ENCODE measurements around the gene ADAP1.
"Not testable (repeated sequence)": the region's sequence is repeated elsewhere in the genome, so short reads cannot be mapped to it uniquely, and the experiment has no call there.

Gene ADAP1

DNA sequence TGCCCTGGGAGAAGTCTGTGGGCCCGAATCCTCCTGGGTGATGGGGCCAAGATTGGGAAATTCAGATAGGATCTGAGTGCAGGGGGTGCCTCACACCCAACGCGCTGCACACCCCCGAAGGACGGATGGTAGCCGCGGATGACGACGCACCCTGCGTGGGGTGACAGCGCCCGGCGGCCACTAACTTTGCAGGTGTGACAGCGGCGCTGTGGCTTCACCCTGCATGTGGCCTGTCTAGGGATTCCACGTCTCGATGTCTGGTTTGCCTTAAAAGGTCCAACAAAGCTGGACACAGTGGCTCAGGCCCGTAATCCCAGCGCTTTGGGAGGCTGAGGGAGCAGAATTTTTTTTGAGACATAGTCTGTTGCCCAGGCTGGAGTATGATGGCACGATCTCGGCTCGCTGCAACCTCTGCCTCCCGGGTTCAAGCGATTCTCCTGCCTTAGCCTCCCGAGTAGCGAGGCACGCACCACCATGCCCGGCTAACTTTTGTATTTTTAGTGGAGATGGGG, 18.6 kb downstream of the ADAP1 start:
- DNase-seq = no peak

DNA sequence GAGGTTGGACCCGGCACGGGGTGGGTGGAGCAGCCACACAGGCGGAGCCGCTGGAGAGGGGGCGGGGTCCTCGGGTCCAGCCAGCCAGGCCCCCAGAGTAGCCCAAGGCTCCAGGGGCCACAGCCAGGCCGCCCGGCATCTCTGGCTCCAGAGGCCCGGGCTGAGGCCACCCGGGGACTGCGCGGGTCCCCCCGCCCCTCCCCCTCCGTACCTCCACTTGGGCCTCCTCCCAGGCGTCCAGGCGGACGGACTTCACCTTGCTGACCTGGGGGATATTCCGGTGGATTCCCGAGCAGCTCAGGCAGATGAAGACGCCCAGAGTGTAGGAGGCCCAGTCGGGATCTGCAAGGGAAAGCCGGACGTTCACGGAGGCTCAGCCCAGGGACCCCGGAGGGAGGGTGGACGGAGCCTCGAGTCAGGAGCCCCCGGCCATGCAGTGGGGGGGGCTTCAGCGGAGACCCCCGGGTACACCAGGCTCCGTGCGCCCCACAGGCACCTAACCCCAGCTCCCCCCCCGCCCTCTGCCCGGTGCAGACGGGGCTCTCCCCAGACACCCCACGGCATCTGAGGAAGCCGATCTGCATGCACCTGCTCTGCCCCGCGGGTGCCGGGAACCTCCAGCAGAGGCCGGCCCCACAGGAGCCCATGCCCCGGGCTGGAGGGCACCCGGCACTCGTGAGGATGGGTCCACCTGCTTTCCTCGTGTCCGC, 19.2 kb downstream of the ADAP1 start:
- no peak for DNase-seq

DNA sequence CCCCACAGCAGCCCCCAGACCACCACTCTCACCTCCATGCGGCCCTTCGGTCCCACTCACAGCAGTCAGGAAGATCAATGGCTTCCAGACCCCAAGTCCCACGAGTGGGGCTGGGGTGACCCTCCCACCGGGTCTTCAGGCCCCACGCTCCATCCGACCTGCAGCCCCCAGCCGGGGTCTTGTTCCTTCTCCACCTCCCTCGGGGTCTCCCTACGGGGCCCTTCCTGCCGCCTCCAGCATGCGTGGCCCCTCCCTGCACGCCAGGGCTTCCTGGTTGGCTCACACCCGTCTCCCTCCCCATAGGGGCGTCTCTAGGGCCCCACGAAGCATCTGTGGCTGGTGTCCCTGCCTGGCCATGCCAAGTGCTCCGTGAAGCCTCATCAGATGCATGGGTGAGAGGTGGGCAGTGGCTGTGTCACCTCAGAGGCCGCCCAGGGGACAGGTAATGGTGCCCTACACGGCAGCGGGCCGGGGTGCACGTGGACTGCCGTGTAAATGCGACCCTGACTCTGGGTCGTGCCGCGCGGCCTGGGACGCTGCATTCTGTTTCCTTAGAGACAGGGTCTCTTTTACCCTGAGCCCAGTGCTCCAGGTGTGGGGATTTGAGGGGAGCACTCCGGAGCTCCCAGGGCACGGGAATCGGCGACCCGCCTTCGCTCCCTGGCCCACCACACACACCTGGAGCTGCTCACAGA, 19.9 kb downstream of the ADAP1 start:
- no peak for DNase-seq

DNA sequence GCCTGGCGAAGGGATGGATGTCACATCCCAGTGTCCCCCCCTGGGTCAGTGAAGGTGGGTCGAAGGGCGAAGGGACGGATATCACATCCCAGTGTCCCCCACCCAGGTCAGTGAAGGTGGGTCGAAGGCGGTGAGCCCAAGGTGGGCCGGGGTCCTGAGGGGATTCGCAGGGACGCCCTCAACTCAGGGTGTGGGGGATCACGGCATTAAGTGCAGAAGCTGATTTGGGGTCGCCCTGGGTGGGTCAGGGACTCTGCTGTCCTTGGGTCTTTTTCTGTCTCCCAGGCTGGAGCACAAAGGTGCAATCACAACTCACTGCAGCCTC, 21.9 kb downstream of the ADAP1 start:
- no peak for DNase-seq

DNA sequence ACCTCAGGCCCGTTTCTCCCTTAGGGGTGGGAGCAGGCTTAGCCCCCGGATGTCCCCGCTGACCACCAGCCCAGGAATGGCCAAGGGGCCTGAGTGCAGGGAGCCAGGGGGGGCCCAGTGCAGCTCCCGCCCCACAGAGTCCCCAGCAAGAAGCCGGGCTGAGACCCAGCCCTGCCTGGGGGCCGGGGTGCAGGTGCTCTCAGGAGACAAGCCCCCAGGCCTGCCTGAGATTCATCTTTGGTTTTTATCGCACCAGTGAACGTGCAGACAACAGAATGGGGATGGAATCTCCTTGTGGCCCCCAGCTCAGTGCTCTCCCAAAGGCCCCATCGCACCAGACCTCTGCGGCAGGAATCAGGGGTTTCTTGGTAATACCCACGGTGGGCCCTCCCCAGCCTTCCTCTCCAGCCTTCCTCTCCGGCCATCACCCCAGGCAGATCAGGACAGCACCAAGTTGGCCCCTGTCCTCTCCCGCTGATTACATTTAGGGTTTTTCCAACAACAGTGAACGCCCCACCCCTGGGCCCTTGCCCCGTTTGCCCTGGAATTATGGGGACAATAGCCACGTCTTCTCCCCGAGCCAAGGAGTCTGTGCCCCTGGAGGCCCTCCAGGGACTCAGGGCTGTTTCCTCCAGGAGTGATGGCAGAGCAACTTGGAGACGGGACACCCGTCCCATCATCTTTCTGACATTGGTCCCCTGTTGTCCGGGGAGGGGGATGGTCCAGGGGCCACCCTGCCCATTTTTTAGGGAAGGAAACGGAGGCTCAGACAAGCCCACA, 22.4 kb downstream of the ADAP1 start:
- no peak for DNase-seq

DNA sequence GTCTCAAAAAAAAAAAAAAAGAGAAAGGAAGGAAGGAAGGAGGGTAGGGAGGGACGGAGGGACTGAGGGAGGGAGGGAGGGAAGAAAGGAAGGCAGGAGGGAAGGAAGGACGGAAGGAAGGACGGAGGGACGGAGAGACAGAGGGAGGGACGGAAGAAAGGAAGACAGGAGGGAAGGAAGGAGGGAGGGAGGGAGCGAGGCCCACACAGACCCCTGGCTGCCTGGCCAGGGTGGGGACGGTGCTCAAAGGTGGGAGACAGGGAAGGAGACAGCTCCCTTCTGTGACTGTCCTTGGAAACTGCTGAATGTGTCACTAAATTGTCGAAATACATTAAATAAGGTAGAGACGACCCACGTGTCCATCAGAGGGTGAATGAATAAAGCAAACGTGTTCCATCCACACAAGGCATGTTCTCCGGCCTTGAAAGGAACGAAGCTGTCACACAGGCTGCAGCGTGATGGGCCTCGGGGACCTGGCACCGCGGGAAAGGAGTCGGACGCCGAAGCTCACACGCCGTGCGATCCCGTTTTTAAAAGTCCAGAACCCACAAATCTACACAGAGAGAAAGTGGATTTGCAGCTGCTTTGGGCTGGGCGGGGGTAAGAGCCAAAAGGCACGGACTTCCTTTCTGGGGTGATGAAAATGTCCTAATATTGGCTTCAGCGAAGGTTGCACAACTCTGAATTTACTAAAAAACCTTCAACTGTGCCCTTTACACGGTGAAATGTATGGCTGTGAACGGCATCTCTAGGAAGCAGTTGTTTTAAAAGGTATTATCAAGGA, 23.3 kb downstream of the ADAP1 start:
- no peak for DNase-seq

DNA sequence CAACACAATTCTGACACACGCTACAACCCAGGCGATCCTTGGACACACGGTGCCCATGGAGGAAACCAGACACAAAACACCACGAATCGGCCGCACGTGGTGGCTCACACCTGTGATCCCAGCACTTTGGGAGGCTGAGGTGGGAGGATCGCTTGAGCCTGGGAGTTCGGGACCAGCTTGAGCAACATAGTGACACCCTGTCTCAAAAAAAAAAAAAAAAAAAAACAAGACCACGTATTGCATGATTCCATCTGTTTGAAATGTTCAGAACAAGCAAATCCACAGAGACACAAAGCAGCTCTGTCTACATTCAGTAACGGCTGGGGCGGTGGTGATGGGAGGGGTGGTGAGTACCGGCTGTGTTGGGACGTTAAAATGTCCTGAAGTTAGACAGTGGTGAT, 25.2 kb downstream of the ADAP1 start:
- DNase-seq = no peak

DNA sequence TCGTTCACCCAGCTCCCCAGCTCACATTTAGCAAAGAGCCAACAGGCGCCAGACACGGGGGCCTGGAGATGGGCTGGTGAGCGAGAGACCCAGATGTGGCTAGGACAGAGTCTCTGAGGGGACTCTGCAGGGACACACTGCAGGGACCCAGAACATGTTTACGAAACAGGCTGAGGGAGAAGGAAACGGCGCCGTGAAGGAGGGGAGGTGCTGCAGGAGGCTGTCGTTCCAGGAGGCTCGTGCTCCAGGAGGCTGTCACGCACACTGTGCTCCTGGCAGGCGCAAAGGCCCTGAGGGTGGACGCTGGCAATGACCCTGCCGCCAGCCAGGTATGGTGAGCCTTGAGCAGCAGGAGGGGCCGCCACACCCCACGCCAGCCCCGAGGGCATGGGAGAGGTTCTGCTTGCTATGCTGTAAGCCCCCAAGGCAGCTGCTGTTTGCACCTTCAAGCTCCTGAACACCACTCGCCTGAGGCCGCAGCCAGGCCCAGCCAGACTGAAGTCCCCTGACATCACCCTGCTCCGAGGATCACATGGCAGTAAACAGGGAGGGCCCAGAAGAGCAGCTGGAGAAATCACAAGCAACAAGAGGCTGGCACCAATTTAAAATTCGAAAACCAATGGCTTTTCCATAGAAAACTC, 27.3 kb downstream of the ADAP1 start:
- no peak for DNase-seq

DNA sequence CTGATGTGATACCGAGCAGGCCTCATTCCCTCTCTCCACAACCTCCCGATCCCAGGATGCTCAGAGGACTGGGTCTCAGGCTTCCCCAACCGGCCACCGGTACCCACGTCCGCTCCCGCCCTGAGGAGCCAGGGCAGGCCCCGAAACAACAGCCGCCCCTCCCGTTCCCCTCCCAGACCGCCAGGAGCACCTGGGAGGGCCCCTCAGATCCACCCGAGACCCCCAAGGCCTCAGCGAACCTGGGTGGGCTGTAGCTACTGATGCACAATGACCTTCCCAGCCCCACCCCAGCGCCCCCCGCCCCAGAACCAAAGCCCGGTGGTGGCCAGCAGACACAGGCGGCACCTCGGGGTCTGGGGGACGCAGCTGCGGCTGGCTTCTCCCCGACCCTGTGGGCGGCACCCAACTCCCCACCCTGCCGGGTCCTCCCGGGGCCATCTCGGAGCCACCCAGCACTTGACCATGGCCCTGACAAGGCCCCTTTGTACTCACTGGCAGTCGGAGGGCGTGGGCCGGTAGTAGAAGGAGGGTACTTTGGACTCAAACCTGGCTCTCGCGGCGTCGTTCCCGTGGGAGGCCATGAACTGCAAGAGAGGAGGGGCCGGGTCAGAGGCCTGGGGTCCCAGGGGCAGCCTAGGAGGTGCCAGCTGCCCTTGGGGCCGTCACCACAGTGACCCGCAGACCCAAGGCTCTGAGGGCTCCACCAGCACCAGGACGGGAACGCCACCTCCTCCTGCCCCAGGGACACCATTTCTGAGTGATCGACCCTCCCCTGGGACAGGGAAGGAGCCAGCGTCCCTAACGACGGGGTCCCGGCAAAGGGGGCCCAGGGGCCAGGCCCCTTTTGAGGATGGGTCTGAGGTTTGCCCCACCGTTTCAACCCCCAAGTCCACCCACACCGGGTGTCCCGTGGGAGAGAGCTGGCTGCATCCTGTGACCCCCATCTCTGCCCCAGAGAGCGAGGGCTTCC, 28.1 kb downstream of the ADAP1 start:
- DNase-seq = no peak

DNA sequence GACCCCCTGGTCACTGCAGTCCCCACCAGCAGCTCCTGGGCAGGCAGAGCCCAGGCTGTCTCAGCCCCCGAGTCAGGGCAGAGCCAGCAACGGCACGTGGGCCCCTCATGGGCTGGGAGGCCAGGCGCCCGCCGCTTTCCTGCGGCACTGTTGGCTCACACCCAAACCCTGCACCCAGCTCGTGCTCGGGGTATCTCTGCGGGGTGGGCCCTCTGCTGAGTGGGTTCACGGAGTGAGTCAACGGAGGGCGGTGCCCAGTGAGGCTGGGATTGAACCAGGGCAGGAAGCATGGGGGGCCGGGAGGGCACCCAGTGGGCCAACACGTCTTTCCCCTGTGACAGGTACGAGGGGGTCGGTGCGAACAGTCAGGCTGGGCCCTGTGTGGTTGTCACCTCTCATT, 28.9 kb downstream of the ADAP1 start:
- peak; percentile 67 to 72 for DNase-seq

DNA sequence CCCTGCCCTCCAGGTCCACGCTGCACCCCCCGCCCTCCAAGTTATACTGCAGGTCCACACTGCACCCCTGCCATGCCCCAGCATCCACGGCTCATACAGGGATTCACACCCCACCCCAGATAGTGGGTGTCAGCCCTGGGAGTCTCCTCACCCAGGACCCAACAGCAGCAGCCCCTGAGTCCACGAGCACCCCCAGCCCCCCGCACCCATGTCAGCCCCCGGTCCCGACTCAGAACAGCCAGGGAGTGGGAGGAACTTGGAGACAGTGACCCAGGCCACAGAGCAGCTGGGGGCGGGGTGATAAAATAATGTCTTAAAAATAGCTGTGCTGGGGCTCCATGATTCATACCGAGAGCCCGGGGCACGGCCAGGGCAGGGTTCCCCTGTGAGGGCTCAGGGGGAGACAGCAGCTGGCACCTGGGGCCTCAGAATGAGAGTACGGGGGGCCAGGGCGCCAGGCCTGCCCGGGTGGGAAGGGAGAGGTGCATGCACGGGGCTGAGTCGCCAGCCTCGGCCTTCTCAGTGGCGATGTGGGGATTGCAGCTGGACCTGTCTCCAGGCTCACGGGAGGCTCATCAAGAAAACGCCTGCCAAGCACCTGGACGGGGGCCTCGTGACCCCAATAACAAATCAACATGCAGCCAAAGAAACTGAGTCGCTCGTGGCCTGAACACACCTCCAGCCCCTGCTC, 29.8 kb downstream of the ADAP1 start:
- DNase-seq = peak; percentile 45 to 61

DNA sequence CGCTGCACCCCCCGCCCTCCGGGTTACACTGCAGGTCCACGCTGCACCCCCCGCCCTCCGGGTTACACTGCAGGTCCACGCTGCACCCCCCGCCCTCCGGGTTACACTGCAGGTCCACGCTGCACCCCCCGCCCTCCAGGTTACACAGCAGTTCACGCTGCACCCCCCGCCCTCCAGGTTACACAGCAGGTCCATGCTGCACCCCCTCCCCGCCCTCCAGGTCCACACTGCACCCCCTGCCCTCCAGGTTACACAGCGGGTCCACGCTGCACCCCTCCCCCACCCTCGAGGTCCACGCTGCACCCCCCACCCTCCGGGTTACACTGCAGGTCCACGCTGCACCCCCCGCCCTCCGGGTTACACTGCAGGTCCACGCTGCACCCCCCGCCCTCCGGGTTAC, 30.4 kb downstream of the ADAP1 start:
- DNase-seq = not testable (repeated sequence)

DNA sequence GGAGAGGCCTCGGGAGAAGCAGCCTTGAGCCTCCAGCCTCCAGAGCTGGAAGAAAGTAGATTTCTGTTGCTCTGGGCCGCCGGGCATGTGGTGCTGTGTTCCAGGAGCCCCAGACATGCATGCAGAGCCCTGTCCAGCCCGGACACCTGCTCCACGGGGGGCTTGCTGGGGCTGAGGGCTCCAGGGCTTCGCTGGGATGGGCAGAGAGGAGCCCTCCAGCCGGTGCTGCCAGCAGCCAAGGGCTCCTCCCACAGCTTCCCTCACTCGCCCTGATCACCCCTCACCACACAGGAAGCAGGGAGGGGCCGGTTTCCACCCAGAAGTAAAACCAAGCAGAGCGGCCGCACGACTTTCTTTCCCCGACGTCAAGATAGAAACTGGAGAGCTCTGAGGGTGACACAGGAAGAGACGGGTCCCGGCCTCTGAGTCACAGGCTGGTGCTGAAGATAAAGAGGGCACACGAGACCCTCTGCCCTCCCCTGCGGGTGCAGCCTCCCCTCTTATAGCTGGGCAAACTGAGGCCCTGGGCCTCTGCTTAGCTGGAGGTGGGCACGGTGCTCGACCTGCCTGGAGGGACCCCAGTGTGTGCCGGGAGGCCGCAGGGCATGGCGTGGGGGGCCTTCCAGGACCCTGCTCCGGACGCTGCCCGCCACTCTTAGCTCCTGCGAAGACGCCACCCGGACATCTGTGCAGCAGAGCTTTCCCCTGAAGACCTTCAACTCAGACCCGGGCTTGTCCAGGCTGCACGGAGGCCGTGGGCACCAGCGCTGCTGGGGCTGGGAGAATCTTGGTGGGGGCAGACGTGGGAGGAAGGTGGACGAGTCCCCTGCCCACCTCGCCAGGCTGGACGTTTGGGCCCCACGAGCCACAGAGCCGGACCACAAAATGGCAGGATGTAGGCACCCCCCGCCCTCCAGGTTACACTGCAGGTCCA, 31.1 kb downstream of the ADAP1 start:
- peak; percentile 91 for DNase-seq

DNA sequence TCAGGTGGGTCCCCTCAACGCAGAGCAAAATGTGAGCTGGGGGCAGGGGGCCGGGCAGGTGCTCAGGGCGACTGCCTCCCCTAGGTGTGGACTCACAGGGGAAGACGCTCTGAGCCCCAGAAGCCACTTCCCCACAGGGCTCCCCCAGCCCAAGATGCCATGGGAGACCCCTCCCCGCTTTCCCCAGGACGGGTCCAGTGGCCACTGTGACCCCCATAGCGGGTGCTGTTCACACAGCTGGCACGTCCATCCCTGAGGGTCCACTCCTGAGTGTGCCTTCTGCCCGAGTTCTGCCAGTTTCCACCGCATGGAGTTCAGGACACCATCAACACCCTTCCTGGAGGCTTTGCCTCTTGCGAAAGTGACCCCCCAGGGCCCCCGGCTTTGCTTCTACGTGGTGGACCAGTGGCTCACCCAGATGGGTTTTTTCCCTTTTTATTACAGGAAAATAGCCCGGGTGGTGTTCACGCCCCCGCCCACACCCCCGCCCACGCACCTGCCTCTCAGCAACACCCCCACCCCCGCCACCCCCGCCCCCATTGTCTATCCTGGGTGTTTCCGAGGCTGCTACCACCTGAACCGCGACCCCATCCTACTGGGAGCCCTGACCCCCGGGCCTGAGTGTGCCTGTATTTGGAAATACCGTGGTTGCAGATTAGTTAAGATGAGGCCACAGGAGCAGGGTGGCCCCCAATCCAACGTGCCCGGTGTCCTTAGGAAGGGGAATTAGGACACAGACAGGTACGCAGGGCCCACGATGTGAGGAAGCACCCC, 32.0 kb downstream of the ADAP1 start:
- DNase-seq = peak; percentile 53 to 59

DNA sequence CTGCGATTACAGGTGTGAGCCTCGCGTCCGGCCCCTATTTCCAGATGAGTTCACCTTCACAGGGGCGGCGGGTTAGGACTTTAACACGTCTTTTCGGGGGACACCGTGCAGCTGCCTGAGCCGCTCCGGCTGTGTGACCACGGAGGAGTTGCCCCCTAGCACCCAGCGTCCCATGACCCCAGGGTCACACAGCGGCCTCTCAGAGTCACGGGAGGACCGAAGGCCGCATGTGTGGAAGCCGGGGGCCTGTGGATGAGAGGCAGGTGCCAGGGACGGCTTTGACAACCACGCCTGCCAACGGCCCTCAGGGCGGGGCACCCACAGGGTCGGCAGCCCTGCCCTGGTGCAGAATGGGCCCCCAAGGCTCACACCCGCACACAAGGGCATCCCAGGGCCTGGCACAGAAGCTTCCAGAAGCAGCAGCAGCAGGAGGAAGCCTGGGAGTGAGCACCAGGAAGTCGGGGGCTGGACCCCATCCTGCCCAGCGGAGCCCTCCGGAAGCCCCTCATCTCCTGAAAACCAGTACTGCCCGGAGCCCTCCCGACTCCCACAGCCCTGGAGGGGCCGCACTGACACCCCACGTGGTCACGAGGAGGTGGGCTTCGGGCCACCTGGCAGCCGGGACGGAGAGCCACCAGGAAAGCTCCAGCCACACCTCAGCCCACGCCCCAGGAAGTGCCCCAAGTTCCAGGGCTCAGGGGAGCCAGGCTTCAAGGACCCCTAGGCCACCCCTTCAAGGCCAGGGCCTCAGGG, 32.7 kb downstream of the ADAP1 start:
- DNase-seq = no peak

DNA sequence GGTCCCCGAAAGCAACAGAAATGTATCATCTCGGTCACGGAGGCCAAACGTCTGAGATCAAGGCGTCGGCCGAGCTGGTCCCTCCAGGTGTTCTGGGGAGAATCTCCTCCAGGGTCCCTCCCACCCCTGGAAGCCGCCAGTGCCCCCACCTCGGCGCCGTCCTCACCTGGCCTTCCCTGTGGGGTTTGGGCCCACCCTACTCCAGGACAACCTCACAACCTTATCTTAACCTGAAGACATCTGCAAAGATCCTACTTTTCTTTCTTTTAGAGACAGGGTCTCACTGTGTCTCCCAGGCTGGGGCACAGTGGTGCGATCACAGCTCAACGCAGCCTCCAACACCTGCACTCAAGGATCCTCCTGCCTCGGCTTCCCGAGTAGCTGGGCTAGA, 33.4 kb downstream of the ADAP1 start:
- DNase-seq = no peak

DNA sequence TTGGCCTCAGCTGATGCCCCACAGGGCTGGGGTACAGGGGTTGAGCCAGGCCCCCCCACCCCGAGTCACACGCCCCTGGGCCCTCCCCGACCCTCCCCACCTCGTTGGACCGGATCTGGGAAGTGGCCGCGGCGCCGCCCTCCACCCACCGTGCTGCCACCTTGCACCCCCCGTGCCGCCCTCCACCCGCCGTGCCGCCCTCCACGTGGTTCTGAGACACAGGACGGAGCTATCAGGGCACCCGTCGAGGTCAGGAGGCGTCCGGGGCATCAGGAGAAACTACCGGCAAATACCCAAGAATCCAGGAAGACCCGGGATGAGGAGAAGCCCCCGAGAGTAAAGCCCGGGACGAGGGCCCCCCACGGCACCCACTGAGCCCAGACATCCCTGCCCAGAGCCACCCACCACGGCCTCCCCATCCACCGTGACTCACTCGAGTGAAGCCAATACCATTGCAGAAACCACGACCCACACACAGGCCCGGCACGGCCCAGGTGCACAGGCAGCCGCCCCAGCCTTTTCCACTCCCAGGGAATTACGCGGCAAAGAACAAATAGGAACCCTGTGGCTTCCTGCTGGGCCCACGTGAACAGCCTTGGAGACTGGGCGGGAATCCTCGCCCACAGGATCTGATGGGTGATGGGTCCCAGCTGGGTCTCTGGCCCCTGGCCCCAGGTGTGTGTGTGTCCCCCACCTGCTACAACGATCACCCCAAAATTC, 34.0 kb downstream of the ADAP1 start:
- no peak for DNase-seq

All from CD4-positive, alpha-beta T cell treated with Interleukin-1 beta for 1 hour (primary cell).